GM19099 (cell line): Measurements from ENCODE around the gene NOS3.

Source experiments
- POLR2A ChIP-seq: IDR thresholded peaks from 3 replicates; pipeline ENCODE4 v1.6.1; 2011; ENCODE audit warnings: low read depth; ENCODE audit not compliant: insufficient read length; ENCODE audit errors: extremely low read depth

The NOS3 gene

DNA sequence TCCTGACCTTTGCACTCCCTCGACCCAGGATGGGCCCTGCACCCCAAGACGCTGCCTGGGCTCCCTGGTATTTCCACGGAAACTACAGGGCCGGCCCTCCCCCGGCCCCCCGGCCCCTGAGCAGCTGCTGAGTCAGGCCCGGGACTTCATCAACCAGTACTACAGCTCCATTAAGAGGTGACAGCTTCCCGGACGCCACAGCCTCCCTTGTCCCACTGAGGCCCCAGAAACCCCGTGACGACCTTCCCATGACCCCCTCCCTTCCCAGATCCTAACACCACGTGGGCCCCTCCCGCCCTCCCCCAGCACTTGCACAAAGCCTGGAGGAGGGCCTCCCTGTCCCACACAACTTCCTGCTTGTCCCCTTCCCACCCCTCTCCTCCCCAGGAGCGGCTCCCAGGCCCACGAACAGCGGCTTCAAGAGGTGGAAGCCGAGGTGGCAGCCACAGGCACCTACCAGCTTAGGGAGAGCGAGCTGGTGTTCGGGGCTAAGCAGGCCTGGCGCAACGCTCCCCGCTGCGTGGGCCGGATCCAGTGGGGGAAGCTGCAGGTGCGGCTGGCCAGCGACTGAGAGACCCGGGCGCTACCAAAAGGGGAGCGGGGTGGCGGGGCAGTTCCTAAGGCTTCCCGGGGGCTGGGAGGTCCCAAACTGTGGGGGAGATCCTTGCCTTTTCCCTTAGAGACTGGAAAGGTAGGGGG is 5.7 kb downstream of the NOS3 start:
- TF ChIP-seq POLR2A = no peak

DNA sequence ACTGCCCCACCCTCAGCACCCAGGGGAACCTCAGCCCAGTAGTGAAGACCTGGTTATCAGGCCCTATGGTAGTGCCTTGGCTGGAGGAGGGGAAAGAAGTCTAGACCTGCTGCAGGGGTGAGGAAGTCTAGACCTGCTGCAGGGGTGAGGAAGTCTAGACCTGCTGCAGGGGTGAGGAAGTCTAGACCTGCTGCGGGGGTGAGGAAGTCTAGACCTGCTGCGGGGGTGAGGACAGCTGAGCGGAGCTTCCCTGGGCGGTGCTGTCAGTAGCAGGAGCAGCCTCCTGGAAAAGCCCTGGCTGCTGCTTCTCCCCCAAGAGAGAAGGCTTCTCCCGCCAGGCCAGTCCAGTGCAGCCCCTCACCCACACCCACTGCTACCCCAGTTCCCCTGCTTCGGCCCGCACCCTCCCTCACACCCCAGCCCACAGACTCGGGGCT is 6.3 kb downstream of the NOS3 start:
- no peak for TF ChIP-seq POLR2A

GRCh38 chr7:150997817-150998216 is 7.0 kb downstream of the NOS3 start:
- no peak for TF ChIP-seq POLR2A

DNA sequence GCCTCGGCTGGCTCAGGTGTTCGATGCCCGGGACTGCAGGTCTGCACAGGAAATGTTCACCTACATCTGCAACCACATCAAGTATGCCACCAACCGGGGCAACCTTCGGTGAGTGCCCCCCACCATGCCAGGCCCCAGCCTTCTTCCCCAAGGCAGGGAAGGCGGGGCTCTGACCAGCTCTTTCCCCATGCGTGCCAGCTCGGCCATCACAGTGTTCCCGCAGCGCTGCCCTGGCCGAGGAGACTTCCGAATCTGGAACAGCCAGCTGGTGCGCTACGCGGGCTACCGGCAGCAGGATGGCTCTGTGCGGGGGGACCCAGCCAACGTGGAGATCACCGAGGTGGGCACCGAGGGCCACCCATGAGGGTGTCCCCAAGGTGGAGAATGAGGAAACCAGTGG is 7.5 kb downstream of the NOS3 start:
- no peak for TF ChIP-seq POLR2A

- no peak for TF ChIP-seq POLR2A
Observed at GRCh38 chr7:150999001-150999400, 8.2 kb downstream of the NOS3 start.

GRCh38 chr7:150999497-151000230 is 8.8 kb downstream of the NOS3 start:
- TF ChIP-seq POLR2A = no peak

GRCh38 chr7:151000897-151001495 is 10.2 kb downstream of the NOS3 start:
- TF ChIP-seq POLR2A = no peak

- no peak for TF ChIP-seq POLR2A
Observed at GRCh38 chr7:151001546-151001945, 10.7 kb downstream of the NOS3 start.

GRCh38 chr7:151003572-151003971 is 12.8 kb downstream of the NOS3 start:
- no peak for TF ChIP-seq POLR2A

- TF ChIP-seq POLR2A = no peak
Observed at GRCh38 chr7:151005566-151005965, 14.7 kb downstream of the NOS3 start.

GRCh38 chr7:151006590-151007300 is 15.9 kb downstream of the NOS3 start:
- no peak for TF ChIP-seq POLR2A

DNA sequence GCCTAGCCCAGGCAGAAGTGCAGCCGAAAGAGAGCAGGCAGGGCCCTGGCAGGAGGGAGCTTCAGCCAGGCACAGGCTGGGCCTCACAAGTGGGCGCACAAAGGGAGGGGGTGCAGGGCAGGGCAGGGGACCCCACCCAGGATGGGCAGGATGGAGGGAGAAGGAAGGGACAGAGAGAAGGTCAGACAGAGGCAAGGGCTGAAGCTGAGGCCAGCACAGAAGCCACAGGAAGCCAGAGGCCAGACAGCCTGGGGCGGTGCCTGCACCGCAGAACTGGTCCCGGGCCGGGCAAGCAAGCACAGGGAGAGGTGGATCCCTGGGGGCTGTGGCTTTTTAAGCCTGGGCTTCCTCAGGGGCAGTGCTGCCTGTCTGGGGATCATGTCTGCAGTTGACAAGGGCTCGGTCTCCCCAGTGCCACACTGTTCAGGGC is 16.7 kb downstream of the NOS3 start:
- no peak for TF ChIP-seq POLR2A

GRCh38 chr7:151008143-151008510 is 17.3 kb downstream of the NOS3 start:
- no peak for TF ChIP-seq POLR2A

DNA sequence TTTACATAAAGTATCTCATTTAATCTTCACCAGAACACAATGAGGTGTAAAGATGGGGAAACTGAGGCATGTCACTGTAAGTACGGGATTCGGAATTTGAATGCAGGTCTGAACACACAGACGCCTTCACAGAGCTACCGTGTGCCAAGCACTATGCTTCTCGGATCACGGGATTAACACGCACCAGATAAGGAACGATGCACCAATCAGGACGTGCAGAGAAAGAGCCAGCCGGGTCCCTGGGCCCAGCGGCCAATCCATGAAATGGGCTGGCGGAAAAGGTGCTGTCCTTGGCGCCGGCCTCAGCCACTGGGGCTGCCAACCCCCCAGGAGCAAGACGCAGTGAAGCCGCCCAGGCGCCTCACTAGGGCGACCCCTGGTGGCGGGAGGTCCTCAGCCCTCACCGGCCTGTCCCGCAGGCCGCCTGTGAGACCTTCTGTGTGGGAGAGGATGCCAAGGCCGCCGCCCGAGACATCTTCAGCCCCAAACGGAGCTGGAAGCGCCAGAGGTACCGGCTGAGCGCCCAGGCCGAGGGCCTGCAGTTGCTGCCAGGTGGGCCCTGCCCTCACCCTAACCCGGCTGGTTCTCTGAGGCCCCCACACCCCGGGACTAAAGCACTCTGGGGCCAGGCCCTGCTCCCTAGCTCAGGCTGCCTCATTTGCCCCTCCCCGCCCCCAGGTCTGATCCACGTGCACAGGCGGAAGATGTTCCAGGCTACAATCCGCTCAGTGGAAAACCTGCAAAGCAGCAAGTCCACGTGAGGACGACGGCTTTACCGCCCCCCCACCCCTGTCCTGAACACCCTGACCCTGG is 17.9 kb downstream of the NOS3 start:
- no peak for TF ChIP-seq POLR2A
